Measurements from ENCODE around the gene GRK6.

- no peak for TF ChIP-seq CTCF (IDR thresholded peaks at IDR 0.05)
- no peak for TF ChIP-seq POLR2A (IDR thresholded peaks at IDR 0.05)
- no peak for TF ChIP-seq EP300 (IDR thresholded peaks at IDR 0.05)
- TF ChIP-seq POLR2AphosphoS5 (IDR thresholded peaks at IDR 0.05) = no peak
Measured at GRCh38 chr5:177459819-177460628, 33.5 kb downstream of the GRK6 start.
